Measurements from ENCODE around the gene DRD4. TPM values are rescaled to one million over a fixed set of nuclear protein-coding genes. Genes with fewer than 3 reads are reported as not detected.

Gene DRD4
- total RNA-seq, 1 donor from 2014 or later = 0.97 TPM

DNA sequence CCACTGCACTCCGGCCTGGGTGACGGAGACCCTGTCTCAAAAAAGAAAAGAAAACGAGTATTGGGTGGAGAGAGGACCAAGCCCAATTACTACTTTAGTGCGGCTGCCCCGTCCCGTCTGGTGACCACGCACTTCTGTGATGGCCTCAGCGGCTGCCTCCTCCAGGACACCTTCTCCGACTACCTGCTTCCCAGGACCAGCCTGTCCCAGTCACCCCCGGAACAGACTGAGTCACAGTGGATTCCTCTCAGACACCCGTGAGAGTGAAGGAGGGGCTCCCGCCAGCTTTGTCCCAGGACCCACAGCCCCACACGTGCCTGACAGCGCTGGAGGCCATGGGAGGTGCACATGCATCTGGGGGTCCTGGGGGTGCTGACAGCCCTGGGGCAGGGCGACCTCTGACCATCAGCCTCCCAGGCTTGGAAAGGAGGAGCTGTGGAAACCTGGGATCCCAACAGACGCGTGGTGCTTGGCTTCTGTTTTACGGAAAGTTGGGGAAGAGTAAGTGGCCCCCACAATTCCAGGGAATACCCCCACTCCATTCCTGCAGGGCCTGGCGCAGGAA, 4.8 kb downstream of the DRD4 start:
- Mint-ChIP-seq H3K9me3 (no peaks in the 10 kb centered on the region), H3K4me3 (peak overlapping the region; percentile 35), H3K36me3 (no peaks in the 10 kb centered on the region), H3K27me3 (ENCODE audit: insufficient read depth, low read depth) (peaks cover 19% of the 10 kb centered on the region), H3K27ac (no peak overlapping the region), H3K4me1 (peaks cover 17% of the 10 kb centered on the region)
- no peaks in the 10 kb centered on the region for H3K36me3 ChIP-seq
- TF ChIP-seq EZH2phosphoT487 (IDR thresholded peaks at IDR 0.05) (no peak), EZH2 (IDR thresholded peaks at IDR 0.05) (no peak)
- TF ChIP-seq, protein P1, sequence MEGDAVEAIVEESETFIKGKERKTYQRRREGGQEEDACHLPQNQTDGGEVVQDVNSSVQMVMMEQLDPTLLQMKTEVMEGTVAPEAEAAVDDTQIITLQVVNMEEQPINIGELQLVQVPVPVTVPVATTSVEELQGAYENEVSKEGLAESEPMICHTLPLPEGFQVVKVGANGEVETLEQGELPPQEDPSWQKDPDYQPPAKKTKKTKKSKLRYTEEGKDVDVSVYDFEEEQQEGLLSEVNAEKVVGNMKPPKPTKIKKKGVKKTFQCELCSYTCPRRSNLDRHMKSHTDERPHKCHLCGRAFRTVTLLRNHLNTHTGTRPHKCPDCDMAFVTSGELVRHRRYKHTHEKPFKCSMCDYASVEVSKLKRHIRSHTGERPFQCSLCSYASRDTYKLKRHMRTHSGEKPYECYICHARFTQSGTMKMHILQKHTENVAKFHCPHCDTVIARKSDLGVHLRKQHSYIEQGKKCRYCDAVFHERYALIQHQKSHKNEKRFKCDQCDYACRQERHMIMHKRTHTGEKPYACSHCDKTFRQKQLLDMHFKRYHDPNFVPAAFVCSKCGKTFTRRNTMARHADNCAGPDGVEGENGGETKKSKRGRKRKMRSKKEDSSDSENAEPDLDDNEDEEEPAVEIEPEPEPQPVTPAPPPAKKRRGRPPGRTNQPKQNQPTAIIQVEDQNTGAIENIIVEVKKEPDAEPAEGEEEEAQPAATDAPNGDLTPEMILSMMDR (IDR thresholded peaks at IDR 0.05) = no peak
- H3K27ac ChIP-seq = no peak overlapping the region
- H3K9ac ChIP-seq = no peak overlapping the region
- H3K27me3 ChIP-seq = peaks cover 23% of the 10 kb centered on the region
- DNase-seq (ENCODE audit: low spot score) = no peak
- no peaks in the 10 kb centered on the region for H3K79me2 ChIP-seq (ENCODE audit: low read depth)
- H4K20me1 ChIP-seq (ENCODE audit: low read depth) = peaks cover 31% of the 10 kb centered on the region
- H3K4me1 ChIP-seq = peaks cover 25% of the 10 kb centered on the region
- no peak overlapping the region for H3K4me2 ChIP-seq
- H3K9me3 ChIP-seq (ENCODE audit: low read depth) = no peaks in the 10 kb centered on the region
- no peak overlapping the region for H2AFZ ChIP-seq (replicated peaks)
- peaks cover 42% of the 10 kb centered on the region for H3F3A ChIP-seq (ENCODE audit: low read depth)
- no peak overlapping the region for H3K4me3 ChIP-seq

DNA sequence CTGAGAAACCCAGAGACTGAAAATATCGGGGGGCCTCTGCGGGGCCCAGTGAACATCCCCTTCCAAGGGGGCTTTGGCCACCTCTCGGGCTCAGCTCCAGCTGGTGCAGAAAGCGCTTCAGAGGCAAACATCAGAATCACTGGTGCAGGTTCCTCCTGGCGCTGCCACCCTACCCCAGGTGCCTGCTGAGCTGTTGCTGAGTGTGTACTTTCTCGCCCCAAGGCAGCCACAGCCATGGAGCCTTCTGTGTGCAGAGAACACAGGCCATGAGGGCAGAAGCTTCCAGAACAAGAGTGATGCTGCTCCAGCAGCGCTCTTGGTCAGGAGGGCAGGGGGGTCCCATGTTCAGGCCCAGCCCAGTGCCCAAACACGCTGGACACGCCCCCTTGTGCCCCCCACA, 6.3 kb downstream of the DRD4 start:
- H2AFZ ChIP-seq (replicated peaks) = no peak overlapping the region
- H3K9me3 Mint-ChIP-seq = no peaks in the 10 kb centered on the region
- H3F3A ChIP-seq (ENCODE audit: low read depth) = peaks cover 32% of the 10 kb centered on the region
- TF ChIP-seq, protein P1 (IDR thresholded peaks at IDR 0.05) = no peak
- no peak for TF ChIP-seq EZH2phosphoT487 (IDR thresholded peaks at IDR 0.05)
- no peak for TF ChIP-seq EZH2 (IDR thresholded peaks at IDR 0.05)
- no peak overlapping the region for H3K27ac Mint-ChIP-seq
- no peaks in the 10 kb centered on the region for H3K36me3 ChIP-seq
- H3K4me3 Mint-ChIP-seq = no peak overlapping the region
- H3K4me3 ChIP-seq = no peak overlapping the region
- no peaks in the 10 kb centered on the region for H3K79me2 ChIP-seq (ENCODE audit: low read depth)
- no peaks in the 10 kb centered on the region for H3K9me3 ChIP-seq (ENCODE audit: low read depth)
- H4K20me1 ChIP-seq (ENCODE audit: low read depth) = peaks cover 23% of the 10 kb centered on the region
- H3K4me1 ChIP-seq = peaks cover 16% of the 10 kb centered on the region
- peaks cover 2% of the 10 kb centered on the region for H3K36me3 Mint-ChIP-seq
- no peak overlapping the region for H3K9ac ChIP-seq
- no peak overlapping the region for H3K4me2 ChIP-seq
- DNase-seq (ENCODE audit: low spot score) = no peak
- peaks cover 9% of the 10 kb centered on the region for H3K27me3 ChIP-seq
- peaks cover 9% of the 10 kb centered on the region for H3K27me3 Mint-ChIP-seq (ENCODE audit: insufficient read depth, low read depth)
- H3K27ac ChIP-seq = no peak overlapping the region
- H3K4me1 Mint-ChIP-seq = peaks cover 10% of the 10 kb centered on the region

- peaks cover 2% of the 10 kb centered on the region for H3K36me3 Mint-ChIP-seq
- H4K20me1 ChIP-seq (ENCODE audit: low read depth) = peaks cover 20% of the 10 kb centered on the region
- no peak for TF ChIP-seq EZH2 (IDR thresholded peaks at IDR 0.05)
- H3K36me3 ChIP-seq = no peaks in the 10 kb centered on the region
- H3K4me3 ChIP-seq = no peak overlapping the region
- H3K4me1 ChIP-seq = peaks cover 11% of the 10 kb centered on the region
- no peak overlapping the region for H2AFZ ChIP-seq (replicated peaks)
- no peaks in the 10 kb centered on the region for H3K9me3 ChIP-seq (ENCODE audit: low read depth)
- H3F3A ChIP-seq (ENCODE audit: low read depth) = peaks cover 25% of the 10 kb centered on the region
- peaks cover 3% of the 10 kb centered on the region for H3K4me1 Mint-ChIP-seq
- no peak overlapping the region for H3K27ac Mint-ChIP-seq
- no peak overlapping the region for H3K4me2 ChIP-seq
- no peaks in the 10 kb centered on the region for H3K79me2 ChIP-seq (ENCODE audit: low read depth)
- no peaks in the 10 kb centered on the region for H3K9me3 Mint-ChIP-seq
- no peak for DNase-seq (ENCODE audit: low spot score)
- H3K9ac ChIP-seq = no peak overlapping the region
- H3K27me3 ChIP-seq = peaks cover 8% of the 10 kb centered on the region
- H3K27me3 Mint-ChIP-seq (ENCODE audit: insufficient read depth, low read depth) = peaks cover 4% of the 10 kb centered on the region
- H3K27ac ChIP-seq = no peak overlapping the region
- H3K4me3 Mint-ChIP-seq = no peak overlapping the region
Observed at GRCh38 chr11:643849-644738, 7.0 kb downstream of the DRD4 start.

DNA sequence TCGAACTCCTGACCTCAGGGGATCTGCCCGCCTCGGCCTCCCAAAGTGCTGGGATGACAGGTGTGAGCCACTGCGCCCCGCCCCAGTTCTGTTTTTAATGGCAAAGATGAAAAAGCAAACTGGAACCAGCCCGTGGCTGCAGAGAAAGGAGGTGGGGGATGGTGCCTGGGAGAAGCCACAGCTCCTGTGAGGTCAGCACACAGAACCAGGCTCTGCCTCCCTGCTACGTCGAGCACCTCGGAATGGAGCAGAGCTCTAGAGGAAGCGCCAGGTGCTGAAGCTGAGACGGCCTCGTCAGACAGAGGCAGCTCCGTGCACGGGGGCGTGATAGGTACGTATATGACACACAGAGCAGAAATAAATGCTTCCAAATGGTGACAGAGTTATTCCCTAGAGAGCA, 8.5 kb downstream of the DRD4 start:
- Histone ChIP-seq H3K4me2 (no peak overlapping the region), H2AFZ (replicated peaks) (no peak overlapping the region), H3K36me3 (no peaks in the 10 kb centered on the region), H3K9ac (no peak overlapping the region), H4K20me1 (ENCODE audit: low read depth) (peaks cover 14% of the 10 kb centered on the region), H3K4me3 (no peak overlapping the region), H3K9me3 (ENCODE audit: low read depth) (no peaks in the 10 kb centered on the region), H3K27ac (no peak overlapping the region), H3F3A (ENCODE audit: low read depth) (peaks cover 17% of the 10 kb centered on the region), H3K4me1 (peaks cover 5% of the 10 kb centered on the region), H3K79me2 (ENCODE audit: low read depth) (no peaks in the 10 kb centered on the region), H3K27me3 (peaks cover 2% of the 10 kb centered on the region)
- H3K9me3 Mint-ChIP-seq = no peaks in the 10 kb centered on the region
- no peak overlapping the region for H3K27ac Mint-ChIP-seq
- peaks cover 4% of the 10 kb centered on the region for H3K27me3 Mint-ChIP-seq (ENCODE audit: insufficient read depth, low read depth)
- peaks cover 2% of the 10 kb centered on the region for H3K36me3 Mint-ChIP-seq
- DNase-seq (ENCODE audit: low spot score) = no peak
- TF ChIP-seq, protein P1 (IDR thresholded peaks at IDR 0.05) = no peak
- no peak for TF ChIP-seq EZH2phosphoT487 (IDR thresholded peaks at IDR 0.05)
- no peak for TF ChIP-seq EZH2 (IDR thresholded peaks at IDR 0.05)
- no peaks in the 10 kb centered on the region for H3K4me1 Mint-ChIP-seq
- no peak overlapping the region for H3K4me3 Mint-ChIP-seq
